GM12874 (cell line): ENCODE measurements around the gene NUTF2.

Experiments used
- CTCF ChIP-seq: IDR thresholded peaks from 2 replicates; pipeline ENCODE4 v1.5.1; 2011; ENCODE audit warnings: low read depth, mild to moderate bottlenecking, control low read depth, low read length, moderate library complexity; ENCODE audit not compliant: insufficient read depth

The NUTF2 gene

GRCh38 chr16:67841816-67842508 lies 4.8 kb upstream of the NUTF2 start, which contains the start of gene THAP11:
THAP11 (plus strand) TSS chr16:67842320; CDS start chr16:67842555, 235 bp downstream.
- peak; percentile 95 for TF ChIP-seq CTCF

- peak; percentile 46 for TF ChIP-seq CTCF
These were observed 4.0 kb upstream of the NUTF2 start for GRCh38 chr16:67842509-67843342.

- TF ChIP-seq CTCF = no peak
These were observed 3.4 kb upstream of the NUTF2 start for GRCh38 chr16:67843343-67843765.

- TF ChIP-seq CTCF = no peak
These were observed 2.2 kb upstream of the NUTF2 start for GRCh38 chr16:67844497-67844896.

GRCh38 chr16:67845291-67846062 lies 1.3 kb upstream of the NUTF2 start:
- TF ChIP-seq CTCF = no peak

GRCh38 chr16:67846063-67846319 lies 742 bp upstream of the NUTF2 start:
- TF ChIP-seq CTCF = no peak

- TF ChIP-seq CTCF = no peak
These were observed 530 bp downstream of the NUTF2 start, which contains the start of gene CENPT for GRCh38 chr16:67847064-67847861. CENPT (minus strand) TSS chr16:67847693; CDS start chr16:67833859, 13,834 bp downstream.
